ENCODE measurements around the gene TTBK2. TPM values are rescaled to one million over a fixed set of nuclear protein-coding genes. Genes with fewer than 3 reads are reported as not detected.

The TTBK2 gene
- total and polyA plus RNA-seq, 12 donors, result 3.8 to 46.6 (median 16.7) TPM

- no peak for TF ChIP-seq POLR2A (IDR thresholded peaks at IDR 0.05)
- TF ChIP-seq, protein P1, sequence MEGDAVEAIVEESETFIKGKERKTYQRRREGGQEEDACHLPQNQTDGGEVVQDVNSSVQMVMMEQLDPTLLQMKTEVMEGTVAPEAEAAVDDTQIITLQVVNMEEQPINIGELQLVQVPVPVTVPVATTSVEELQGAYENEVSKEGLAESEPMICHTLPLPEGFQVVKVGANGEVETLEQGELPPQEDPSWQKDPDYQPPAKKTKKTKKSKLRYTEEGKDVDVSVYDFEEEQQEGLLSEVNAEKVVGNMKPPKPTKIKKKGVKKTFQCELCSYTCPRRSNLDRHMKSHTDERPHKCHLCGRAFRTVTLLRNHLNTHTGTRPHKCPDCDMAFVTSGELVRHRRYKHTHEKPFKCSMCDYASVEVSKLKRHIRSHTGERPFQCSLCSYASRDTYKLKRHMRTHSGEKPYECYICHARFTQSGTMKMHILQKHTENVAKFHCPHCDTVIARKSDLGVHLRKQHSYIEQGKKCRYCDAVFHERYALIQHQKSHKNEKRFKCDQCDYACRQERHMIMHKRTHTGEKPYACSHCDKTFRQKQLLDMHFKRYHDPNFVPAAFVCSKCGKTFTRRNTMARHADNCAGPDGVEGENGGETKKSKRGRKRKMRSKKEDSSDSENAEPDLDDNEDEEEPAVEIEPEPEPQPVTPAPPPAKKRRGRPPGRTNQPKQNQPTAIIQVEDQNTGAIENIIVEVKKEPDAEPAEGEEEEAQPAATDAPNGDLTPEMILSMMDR (IDR thresholded peaks at IDR 0.05), result no peak
- Histone ChIP-seq H3K27me3 (no peaks in the 10 kb centered on the region), H3K9me3 (replicated peaks in 1 of 3) (no peaks in the 10 kb centered on the region), H3K4me1 (replicated peaks in 1 of 2) (peaks cover 14 to 29% of the 10 kb centered on the region in 2 donors), H3K4me3 (no peak overlapping the region), H3K27ac (no peak overlapping the region), H3K36me3 (replicated peaks in 1 of 2) (peaks cover 0 to 49% of the 10 kb centered on the region in 2 donors)
- no peak for DNase-seq
- intact Hi-C loops (cut with DNase I), result loop anchor here in 1 of 2 donors (10.0 kb wide), 1 partner anchor 191 kb away; the partner anchor contains the start of gene TTBK2
- WGBS, 4 donors, result 63 to 77% (median 67%) methylated on average over 6 of the region's 6 CpGs
Observed at GRCh38 chr15:42734076-42734672, 186.4 kb downstream of the TTBK2 start.

DNA sequence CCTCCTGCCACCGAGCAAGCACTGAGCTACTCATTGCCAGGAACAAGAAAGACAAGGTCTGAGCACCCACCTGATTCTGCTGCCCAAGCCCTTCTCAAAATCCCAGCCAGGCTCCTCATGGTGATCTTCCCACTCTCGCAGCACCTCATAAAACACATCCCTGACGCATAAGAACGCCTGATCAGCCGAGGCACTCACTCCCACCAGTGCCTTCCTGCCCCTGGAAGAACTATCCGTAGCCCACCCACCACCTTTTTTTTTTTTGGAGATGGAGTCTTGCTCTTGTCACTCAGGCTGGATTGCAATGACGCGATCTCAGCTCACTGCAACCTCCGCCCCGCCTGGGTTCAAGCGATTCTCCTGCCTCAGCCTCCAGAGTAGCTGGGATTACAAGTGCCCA lies 187.6 kb downstream of the TTBK2 start:
- no peak overlapping the region for H3K27ac ChIP-seq
- intact Hi-C loops (cut with DNase I), result loop anchor here in 1 of 2 donors (10.0 kb wide), 1 partner anchor 192 kb away; the partner anchor contains the start of gene TTBK2
- peaks cover 0 to 61% of the 10 kb centered on the region in 2 donors for H3K36me3 ChIP-seq (replicated peaks in 1 of 2)
- no peaks in the 10 kb centered on the region for H3K9me3 ChIP-seq (replicated peaks in 1 of 3)
- H3K4me3 ChIP-seq, result no peak overlapping the region
- DNase-seq, result no peak
- TF ChIP-seq POLR2A (IDR thresholded peaks at IDR 0.05), result no peak
- TF ChIP-seq, protein P1 (IDR thresholded peaks at IDR 0.05), result no peak
- H3K4me1 ChIP-seq (replicated peaks in 1 of 2), result peaks cover 14 to 29% of the 10 kb centered on the region in 2 donors
- WGBS, 4 donors, result 90 to 96% (median 93%) methylated on average over 11 of the region's 11 CpGs
- no peaks in the 10 kb centered on the region for H3K27me3 ChIP-seq

- Histone ChIP-seq H3K4me3 (no peak overlapping the region), H3K4me1 (replicated peaks in 1 of 2) (peaks cover 9 to 23% of the 10 kb centered on the region in 2 donors), H3K27ac (no peak overlapping the region), H3K27me3 (no peaks in the 10 kb centered on the region), H3K9me3 (replicated peaks in 1 of 3) (no peaks in the 10 kb centered on the region), H3K36me3 (replicated peaks in 1 of 2) (peaks cover 0 to 69% of the 10 kb centered on the region in 2 donors)
- peak in 1 of 7 donors; percentile 50 for DNase-seq
- WGBS, 4 donors, result 86 to 91% (median 88%) methylated on average over 14 to 15 of the region's 15 CpGs
- no peak for TF ChIP-seq POLR2A (IDR thresholded peaks at IDR 0.05)
- TF ChIP-seq, protein P1 (IDR thresholded peaks at IDR 0.05), result no peak
- intact Hi-C loops (cut with DNase I), result loop anchor here in 1 of 2 donors (10.0 kb wide), 1 partner anchor 193 kb away; the partner anchor contains the start of gene TTBK2
Observed at GRCh38 chr15:42732095-42732827, 188.3 kb downstream of the TTBK2 start.

DNA sequence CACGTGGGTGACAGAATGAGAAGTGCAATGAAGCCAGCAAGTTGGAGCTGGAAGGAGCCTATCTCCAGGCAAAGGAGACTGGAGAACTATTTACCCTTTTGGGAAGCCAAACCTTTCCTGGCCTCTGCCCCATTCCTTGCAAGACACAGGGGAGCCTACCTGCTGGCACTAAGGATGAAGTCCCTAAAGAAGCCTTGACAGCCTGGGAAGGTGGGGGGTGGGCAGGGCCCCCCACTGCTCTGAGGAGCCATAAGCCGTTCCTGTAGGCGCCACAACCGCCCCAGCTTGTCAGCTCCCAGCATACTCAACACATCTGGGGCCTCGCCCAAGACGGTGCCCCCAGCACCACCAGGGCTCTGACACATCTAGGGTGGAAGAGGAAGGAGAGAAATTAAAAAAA lies 189.1 kb downstream of the TTBK2 start:
- Histone ChIP-seq H3K4me1 (replicated peaks in 1 of 2) (peaks cover 7 to 22% of the 10 kb centered on the region in 2 donors), H3K4me3 (no peak overlapping the region), H3K36me3 (replicated peaks in 1 of 2) (peaks cover 0 to 77% of the 10 kb centered on the region in 2 donors), H3K9me3 (replicated peaks in 1 of 3) (no peaks in the 10 kb centered on the region), H3K27me3 (no peaks in the 10 kb centered on the region), H3K27ac (no peak overlapping the region)
- intact Hi-C loops (cut with DNase I), result loop anchor here in 1 of 2 donors (10.0 kb wide), 1 partner anchor 193 kb away; the partner anchor contains the start of gene TTBK2
- WGBS, 4 donors, result 90 to 97% (median 91%) methylated on average over 6 of the region's 6 CpGs
- peak in 1 of 7 donors; percentile 39 for DNase-seq
- no peak for TF ChIP-seq POLR2A (IDR thresholded peaks at IDR 0.05)
- TF ChIP-seq, protein P1 (IDR thresholded peaks at IDR 0.05), result no peak

Measured in adrenal gland (tissue), 12 donors.